HepG2 (cell line): ENCODE data around the gene OGFR. TPM values are rescaled to one million over a fixed set of nuclear protein-coding genes. Genes with fewer than 3 reads are reported as not detected.
A peak's percentile ranks its signal among the peaks of the same experiment; 100 is the strongest.

Source experiments
- GATAD1 ChIP-seq: IDR thresholded peaks from 2 replicates; pipeline ENCODE4 v1.6.1; 2016; ENCODE audit warnings: missing genetic modification reagents, missing compliant biosample characterization
- KLF15 ChIP-seq: sonication (generic); formaldehyde crosslinking; IDR thresholded peaks from 2 replicates; pipeline ENCODE4 v1.8.1; 2023; ENCODE audit warnings: borderline replicate concordance, mild to moderate bottlenecking, inconsistent platforms, missing genetic modification reagents, mixed read lengths
- MEF2D ChIP-seq: sonication (generic); formaldehyde crosslinking; IDR thresholded peaks from 2 replicates; pipeline ENCODE4 v1.5.1; 2020; ENCODE audit warnings: mild to moderate bottlenecking, missing genetic modification reagents
- MTF1 ChIP-seq: sonication (generic); formaldehyde crosslinking; IDR thresholded peaks from 2 replicates; pipeline ENCODE4 v1.5.0; 2020; ENCODE audit warnings: missing genetic modification reagents
- NFIB ChIP-seq: sonication (generic); formaldehyde crosslinking; IDR thresholded peaks from 2 replicates; pipeline ENCODE4 v1.9.0; 2021; ENCODE audit warnings: missing genetic modification reagents, mild to moderate bottlenecking, borderline replicate concordance
- NPAS2 ChIP-seq: sonication (generic); formaldehyde crosslinking; IDR thresholded peaks from 2 replicates; pipeline ENCODE4 v1.8.0; 2022; ENCODE audit warnings: mild to moderate bottlenecking, missing genetic modification reagents, borderline replicate concordance
- PRMT3 ChIP-seq: sonication (generic); formaldehyde crosslinking; IDR thresholded peaks from 2 replicates; pipeline ENCODE4 v1.8.1; 2022; ENCODE audit warnings: low read depth, mild to moderate bottlenecking, moderate library complexity, missing genetic modification reagents, borderline replicate concordance
- SOX6 ChIP-seq, 2 experiments: fragments of 450-650 bp in 1 of 2; sonication (generic) in 1 of 2; formaldehyde crosslinking in 1 of 2; IDR thresholded peaks; 2 replicates each; pipeline versions ENCODE4 v1.4.0 to v1.6.1; 2017 to 2020; ENCODE audit warnings: antibody characterized with exemption in 1 of 2, mild to moderate bottlenecking in 1 of 2, missing genetic modification reagents in 1 of 2
- TBL1XR1 ChIP-seq: fragments of 150-350 bp; IDR thresholded peaks from 2 replicates; pipeline ENCODE4 v1.6.1; 2014; ENCODE audit warnings: borderline replicate concordance, low read length; ENCODE audit not compliant: partially characterized antibody
- XBP1 ChIP-seq: sonication (generic); formaldehyde crosslinking; IDR thresholded peaks from 2 replicates; pipeline ENCODE4 v1.5.0; 2020; ENCODE audit warnings: missing genetic modification reagents
- ZBTB40 ChIP-seq, 2 experiments: fragments of 450-650 bp in 1 of 2; sonication (generic) in 1 of 2; formaldehyde crosslinking in 1 of 2; IDR thresholded peaks; 2 replicates each; pipeline versions ENCODE4 v1.6.1 to v1.8.0; 2016 to 2022; ENCODE audit warnings: antibody characterized with exemption in 1 of 2, mild to moderate bottlenecking in 1 of 2, missing genetic modification reagents in 1 of 2
- ZNF160 ChIP-seq: sonication (generic); formaldehyde crosslinking; IDR thresholded peaks from 2 replicates; pipeline ENCODE4 v1.8.0; 2022; ENCODE audit warnings: mild to moderate bottlenecking, inconsistent platforms, missing genetic modification reagents
- ZNF33A ChIP-seq: sonication (generic); formaldehyde crosslinking; IDR thresholded peaks from 2 replicates; pipeline ENCODE4 v1.5.1; 2020; ENCODE audit warnings: missing genetic modification reagents, mild to moderate bottlenecking, moderate library complexity, borderline replicate concordance
- polyA plus RNA-seq, 8 experiments: library from polyadenylated mRNA; depleted of rRNA in 3 of 8; stranded (reverse) in 7 of 8; unstranded in 1 of 8; fragments of >200 nt; fragmentation: Illumina TruSeq in 4 of 8; extraction: Trizol in 4 of 8; gene quantifications; 2 replicates each; pipeline versions ENCODE4 v1.2.1 to v1.2.3, GENCODE V29; 2011 to 2016; ENCODE audit warnings: low read depth in 4 of 8, missing spikeins in 1 of 8, mixed read lengths in 1 of 8; ENCODE audit not compliant: insufficient read depth in 1 of 8
- total RNA-seq, 5 experiments: library from RNA; depleted of rRNA; stranded (reverse); fragments of >200 nt; fragmentation: Illumina TruSeq; extraction: Trizol; gene quantifications; 2 replicates each; pipeline ENCODE4 v1.2.3, GENCODE V29; 2016; ENCODE audit warnings: low read depth in 1 of 5
- TF ChIP-seq, protein P1 (sequence below): sonication (generic); formaldehyde crosslinking; IDR thresholded peaks from 2 replicates; pipeline ENCODE4 v1.5.1; 2020; ENCODE audit warnings: mild to moderate bottlenecking, missing genetic modification reagents, moderate library complexity

OGFR gene
- total and polyA plus RNA-seq, 2 of the 13 experiments (the other 11 are each of a cell fraction or from before 2014, with no cell fraction given), result 47.7 to 81.8 TPM

- no peak for TF ChIP-seq SOX6 (IDR thresholded peaks at IDR 0.05)
- TF ChIP-seq SOX6 (CRISPR knock-in tag; IDR thresholded peaks at IDR 0.05), result peak; percentile 73
- TF ChIP-seq, protein P1, sequence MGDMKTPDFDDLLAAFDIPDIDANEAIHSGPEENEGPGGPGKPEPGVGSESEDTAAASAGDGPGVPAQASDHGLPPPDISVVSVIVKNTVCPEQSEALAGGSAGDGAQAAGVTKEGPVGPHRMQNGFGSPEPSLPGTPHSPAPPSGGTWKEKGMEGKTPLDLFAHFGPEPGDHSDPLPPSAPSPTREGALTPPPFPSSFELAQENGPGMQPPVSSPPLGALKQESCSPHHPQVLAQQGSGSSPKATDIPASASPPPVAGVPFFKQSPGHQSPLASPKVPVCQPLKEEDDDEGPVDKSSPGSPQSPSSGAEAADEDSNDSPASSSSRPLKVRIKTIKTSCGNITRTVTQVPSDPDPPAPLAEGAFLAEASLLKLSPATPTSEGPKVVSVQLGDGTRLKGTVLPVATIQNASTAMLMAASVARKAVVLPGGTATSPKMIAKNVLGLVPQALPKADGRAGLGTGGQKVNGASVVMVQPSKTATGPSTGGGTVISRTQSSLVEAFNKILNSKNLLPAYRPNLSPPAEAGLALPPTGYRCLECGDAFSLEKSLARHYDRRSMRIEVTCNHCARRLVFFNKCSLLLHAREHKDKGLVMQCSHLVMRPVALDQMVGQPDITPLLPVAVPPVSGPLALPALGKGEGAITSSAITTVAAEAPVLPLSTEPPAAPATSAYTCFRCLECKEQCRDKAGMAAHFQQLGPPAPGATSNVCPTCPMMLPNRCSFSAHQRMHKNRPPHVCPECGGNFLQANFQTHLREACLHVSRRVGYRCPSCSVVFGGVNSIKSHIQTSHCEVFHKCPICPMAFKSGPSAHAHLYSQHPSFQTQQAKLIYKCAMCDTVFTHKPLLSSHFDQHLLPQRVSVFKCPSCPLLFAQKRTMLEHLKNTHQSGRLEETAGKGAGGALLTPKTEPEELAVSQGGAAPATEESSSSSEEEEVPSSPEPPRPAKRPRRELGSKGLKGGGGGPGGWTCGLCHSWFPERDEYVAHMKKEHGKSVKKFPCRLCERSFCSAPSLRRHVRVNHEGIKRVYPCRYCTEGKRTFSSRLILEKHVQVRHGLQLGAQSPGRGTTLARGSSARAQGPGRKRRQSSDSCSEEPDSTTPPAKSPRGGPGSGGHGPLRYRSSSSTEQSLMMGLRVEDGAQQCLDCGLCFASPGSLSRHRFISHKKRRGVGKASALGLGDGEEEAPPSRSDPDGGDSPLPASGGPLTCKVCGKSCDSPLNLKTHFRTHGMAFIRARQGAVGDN (CRISPR knock-in tag), result peak; percentile 76
- TF ChIP-seq KLF15 (CRISPR knock-in tag), result peak; percentile 60; the same call in 1 of the 2 replicates
- no peak for TF ChIP-seq ZNF160 (CRISPR knock-in tag)
- TF ChIP-seq GATAD1 (CRISPR knock-in tag), result peak; percentile 78
- no peak for TF ChIP-seq NPAS2 (CRISPR knock-in tag)
- no peak for TF ChIP-seq XBP1 (CRISPR knock-in tag)
- TF ChIP-seq ZBTB40 (IDR thresholded peaks at IDR 0.05), result no peak
- no peak for TF ChIP-seq ZBTB40 (CRISPR knock-in tag; IDR thresholded peaks at IDR 0.05)
- TF ChIP-seq MTF1 (CRISPR knock-in tag), result no peak
- no peak for TF ChIP-seq PRMT3 (CRISPR knock-in tag)
- no peak for TF ChIP-seq ZNF33A
- TF ChIP-seq MEF2D (CRISPR knock-in tag), result peak; percentile 77; the same call in 1 of the 2 replicates
- no peak for TF ChIP-seq TBL1XR1
- TF ChIP-seq NFIB (CRISPR knock-in tag), result no peak
Observed at GRCh38 chr20:62791301-62792181, 13.1 kb upstream of the OGFR start (continued).
